Measurements from ENCODE around the gene NCS1.

The NCS1 gene

DNA sequence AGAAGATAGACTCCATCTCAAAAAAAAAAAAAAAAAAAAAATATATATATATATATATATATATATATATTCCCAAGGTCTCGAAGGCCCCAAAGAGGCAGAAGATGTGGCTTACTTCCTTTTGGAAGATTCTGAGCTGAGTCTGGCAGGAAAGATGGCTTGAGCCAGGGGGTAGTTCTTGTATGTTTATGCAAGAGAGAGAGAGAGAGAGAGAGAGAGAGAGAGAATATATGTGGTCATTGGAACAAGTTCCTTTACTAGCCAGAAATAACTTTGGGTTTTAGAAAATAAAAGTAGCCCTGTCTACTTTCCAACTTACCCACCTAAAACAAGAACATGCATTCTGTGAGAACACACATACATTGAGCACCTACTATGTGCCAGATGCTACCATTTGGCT, 17.6 kb downstream of the NCS1 start:
- in situ Hi-C loops (cut with MboI; ENCODE audit: low pct_unique_long_range_greater_than_20kb, low sequenced_read_pairs, unreplicated experiment), result no loop called here
- DNase-seq (ENCODE audit: low spot score), result no peak
- TF ChIP-seq, protein P1, sequence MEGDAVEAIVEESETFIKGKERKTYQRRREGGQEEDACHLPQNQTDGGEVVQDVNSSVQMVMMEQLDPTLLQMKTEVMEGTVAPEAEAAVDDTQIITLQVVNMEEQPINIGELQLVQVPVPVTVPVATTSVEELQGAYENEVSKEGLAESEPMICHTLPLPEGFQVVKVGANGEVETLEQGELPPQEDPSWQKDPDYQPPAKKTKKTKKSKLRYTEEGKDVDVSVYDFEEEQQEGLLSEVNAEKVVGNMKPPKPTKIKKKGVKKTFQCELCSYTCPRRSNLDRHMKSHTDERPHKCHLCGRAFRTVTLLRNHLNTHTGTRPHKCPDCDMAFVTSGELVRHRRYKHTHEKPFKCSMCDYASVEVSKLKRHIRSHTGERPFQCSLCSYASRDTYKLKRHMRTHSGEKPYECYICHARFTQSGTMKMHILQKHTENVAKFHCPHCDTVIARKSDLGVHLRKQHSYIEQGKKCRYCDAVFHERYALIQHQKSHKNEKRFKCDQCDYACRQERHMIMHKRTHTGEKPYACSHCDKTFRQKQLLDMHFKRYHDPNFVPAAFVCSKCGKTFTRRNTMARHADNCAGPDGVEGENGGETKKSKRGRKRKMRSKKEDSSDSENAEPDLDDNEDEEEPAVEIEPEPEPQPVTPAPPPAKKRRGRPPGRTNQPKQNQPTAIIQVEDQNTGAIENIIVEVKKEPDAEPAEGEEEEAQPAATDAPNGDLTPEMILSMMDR (IDR thresholded peaks at IDR 0.05; ENCODE audit: extremely low read depth, insufficient read depth, missing control alignments), result no peak

DNA sequence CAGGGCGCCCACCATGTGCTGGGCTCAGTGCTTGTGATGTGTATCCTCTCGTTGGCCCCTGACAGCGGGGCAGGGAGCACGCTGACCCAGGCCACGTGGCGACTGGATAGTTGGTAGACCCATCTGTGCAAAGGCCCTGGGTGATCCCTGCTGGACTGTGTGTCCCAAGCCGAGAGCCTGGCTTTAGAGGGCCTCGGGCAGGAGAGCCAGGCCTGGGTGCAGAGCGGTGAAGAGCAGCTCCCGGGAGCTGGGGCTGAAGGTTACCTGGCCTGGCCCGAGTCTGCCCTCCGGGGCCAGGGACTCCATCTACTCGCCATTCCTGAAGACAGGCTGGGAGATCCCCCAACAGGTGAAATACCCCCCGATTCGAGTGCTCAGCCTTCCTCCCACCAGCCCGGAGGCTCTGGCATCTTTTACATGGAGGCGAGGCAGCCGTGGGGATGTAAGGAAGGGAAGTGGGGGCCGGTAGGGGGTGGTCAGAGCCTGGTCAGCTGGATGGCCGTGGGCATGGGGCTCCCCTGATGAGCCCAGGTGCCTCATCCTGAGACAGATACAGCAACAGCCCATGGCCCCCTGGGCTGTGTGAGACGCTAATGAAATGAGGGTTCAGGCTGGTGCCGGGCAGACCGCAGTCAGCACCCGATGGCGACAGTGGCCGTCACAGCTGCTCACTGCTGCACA, 19.0 kb downstream of the NCS1 start:
- in situ Hi-C loops (cut with MboI; ENCODE audit: low pct_unique_long_range_greater_than_20kb, low sequenced_read_pairs, unreplicated experiment), result no loop called here
- DNase-seq (ENCODE audit: low spot score), result no peak
- TF ChIP-seq, protein P1 (IDR thresholded peaks at IDR 0.05; ENCODE audit: extremely low read depth, insufficient read depth, missing control alignments), result no peak

DNA sequence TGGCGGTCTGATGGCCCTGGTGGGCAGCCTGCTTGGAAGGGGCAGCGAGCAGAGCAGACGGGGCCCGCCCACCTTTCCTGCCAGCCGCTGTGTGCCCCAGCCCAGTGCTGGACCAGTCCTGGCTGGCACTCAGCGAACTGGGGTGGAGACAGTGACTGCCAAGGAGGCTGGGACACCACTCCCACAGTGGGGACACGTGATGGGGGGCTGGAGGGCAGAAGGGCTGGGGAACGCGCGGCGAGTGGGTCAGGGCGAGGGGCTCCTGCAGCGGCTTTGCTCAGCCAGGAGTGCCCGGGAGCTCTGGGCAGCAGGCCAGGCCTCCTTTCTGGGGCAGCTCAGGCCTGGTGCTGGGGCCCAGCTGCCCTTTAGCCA, 19.5 kb downstream of the NCS1 start:
- TF ChIP-seq, protein P1 (IDR thresholded peaks at IDR 0.05; ENCODE audit: extremely low read depth, insufficient read depth, missing control alignments), result no peak
- in situ Hi-C loops (cut with MboI; ENCODE audit: low pct_unique_long_range_greater_than_20kb, low sequenced_read_pairs, unreplicated experiment), result no loop called here
- no peak for DNase-seq (ENCODE audit: low spot score)

DNA sequence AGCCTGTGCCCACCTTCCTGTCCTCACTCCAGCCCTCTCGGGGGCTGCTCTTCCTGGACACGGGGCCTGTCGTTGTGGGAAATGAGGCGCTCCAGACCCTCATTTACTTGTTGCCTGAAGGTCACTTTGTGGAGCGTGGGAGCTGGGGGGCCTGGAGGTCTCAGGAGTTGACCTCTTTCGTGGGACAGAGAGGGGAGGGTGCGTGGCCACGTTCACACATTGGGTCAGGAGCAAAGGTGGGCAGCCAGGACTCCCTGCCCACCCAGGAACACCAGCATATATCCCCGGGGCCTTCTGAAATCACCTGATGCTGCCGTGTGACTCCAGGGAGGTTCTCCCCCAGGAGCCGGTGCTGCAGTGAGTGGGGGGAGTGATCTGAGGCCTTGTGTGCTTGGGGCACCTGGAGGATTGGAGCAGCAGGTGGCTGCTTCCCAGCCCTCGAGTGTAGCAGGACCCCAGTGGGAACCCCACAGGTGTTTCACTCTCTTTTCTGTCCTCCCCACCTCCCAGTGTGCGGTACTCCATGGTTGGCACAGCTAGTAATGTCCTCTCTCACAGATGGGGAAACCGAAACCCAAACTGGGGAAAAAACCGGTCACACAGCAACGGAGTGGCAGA, 20.3 kb downstream of the NCS1 start:
- in situ Hi-C loops (cut with MboI; ENCODE audit: low pct_unique_long_range_greater_than_20kb, low sequenced_read_pairs, unreplicated experiment), result no loop called here
- TF ChIP-seq, protein P1 (IDR thresholded peaks at IDR 0.05; ENCODE audit: extremely low read depth, insufficient read depth, missing control alignments), result no peak
- no peak for DNase-seq (ENCODE audit: low spot score)

DNA sequence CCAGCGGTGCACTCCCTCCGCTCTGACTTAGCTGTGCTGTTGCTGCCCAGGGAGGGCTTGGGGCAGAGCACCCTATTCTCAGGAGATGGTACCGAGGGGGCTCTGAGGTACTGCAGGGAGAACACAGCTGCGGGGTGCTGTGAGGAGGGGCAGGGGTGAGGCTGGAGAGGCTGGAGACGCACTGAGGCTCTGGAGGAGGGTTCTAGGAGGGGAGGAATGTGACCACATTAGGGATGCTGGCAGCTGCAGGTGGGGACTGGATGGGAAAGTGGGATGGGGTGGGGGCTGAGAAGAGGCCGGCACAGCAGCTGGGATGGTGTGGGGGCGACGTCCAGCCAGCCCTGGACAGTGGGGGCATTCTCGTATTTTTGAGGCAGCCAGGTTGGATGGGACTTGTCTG, 20.9 kb downstream of the NCS1 start:
- TF ChIP-seq, protein P1 (IDR thresholded peaks at IDR 0.05; ENCODE audit: extremely low read depth, insufficient read depth, missing control alignments), result no peak
- in situ Hi-C loops (cut with MboI; ENCODE audit: low pct_unique_long_range_greater_than_20kb, low sequenced_read_pairs, unreplicated experiment), result no loop called here
- no peak for DNase-seq (ENCODE audit: low spot score)

GRCh38 chr9:130193531-130194377, 21.6 kb downstream of the NCS1 start:
- in situ Hi-C loops (cut with MboI; ENCODE audit: low pct_unique_long_range_greater_than_20kb, low sequenced_read_pairs, unreplicated experiment), result no loop called here
- no peak for DNase-seq (ENCODE audit: low spot score)
- TF ChIP-seq, protein P1 (IDR thresholded peaks at IDR 0.05; ENCODE audit: extremely low read depth, insufficient read depth, missing control alignments), result no peak

Data from GM13977 (cell line).